BE2C (cell line): ENCODE data around the gene SHC3.

Experiments used
- DNase-seq: peaks from one replicate; pipeline ENCODE4 v3.0.0-alpha.2; 2020
- H3K27me3 ChIP-seq: fragments of 250-450 bp; sonication (Bioruptor Pico); 2 replicates; pipeline ENCODE4 v1.5.1; 2020; ENCODE audit warnings: mild to moderate bottlenecking
- H3K36me3 ChIP-seq: fragments of 250-450 bp; sonication (Bioruptor Pico); 2 replicates; pipeline ENCODE4 v1.5.1; 2020; ENCODE audit warnings: mild to moderate bottlenecking
- H3K4me1 ChIP-seq: fragments of 250-450 bp; sonication (Bioruptor Pico); 2 replicates; pipeline ENCODE4 v1.5.1; 2020
- H3K4me3 ChIP-seq: 2 replicates; pipeline ENCODE4 v1.5.1; 2011; ENCODE audit warnings: low read depth, low read length
- H3K9me3 ChIP-seq: fragments of 250-450 bp; sonication (Bioruptor Pico); 2 replicates; pipeline ENCODE4 v1.5.1; 2020
- TF ChIP-seq, protein P1 (sequence below): IDR thresholded peaks from 2 replicates; pipeline ENCODE4 v1.5.1; 2012; ENCODE audit warnings: mild to moderate bottlenecking, low read depth, low read length

The SHC3 gene

DNA sequence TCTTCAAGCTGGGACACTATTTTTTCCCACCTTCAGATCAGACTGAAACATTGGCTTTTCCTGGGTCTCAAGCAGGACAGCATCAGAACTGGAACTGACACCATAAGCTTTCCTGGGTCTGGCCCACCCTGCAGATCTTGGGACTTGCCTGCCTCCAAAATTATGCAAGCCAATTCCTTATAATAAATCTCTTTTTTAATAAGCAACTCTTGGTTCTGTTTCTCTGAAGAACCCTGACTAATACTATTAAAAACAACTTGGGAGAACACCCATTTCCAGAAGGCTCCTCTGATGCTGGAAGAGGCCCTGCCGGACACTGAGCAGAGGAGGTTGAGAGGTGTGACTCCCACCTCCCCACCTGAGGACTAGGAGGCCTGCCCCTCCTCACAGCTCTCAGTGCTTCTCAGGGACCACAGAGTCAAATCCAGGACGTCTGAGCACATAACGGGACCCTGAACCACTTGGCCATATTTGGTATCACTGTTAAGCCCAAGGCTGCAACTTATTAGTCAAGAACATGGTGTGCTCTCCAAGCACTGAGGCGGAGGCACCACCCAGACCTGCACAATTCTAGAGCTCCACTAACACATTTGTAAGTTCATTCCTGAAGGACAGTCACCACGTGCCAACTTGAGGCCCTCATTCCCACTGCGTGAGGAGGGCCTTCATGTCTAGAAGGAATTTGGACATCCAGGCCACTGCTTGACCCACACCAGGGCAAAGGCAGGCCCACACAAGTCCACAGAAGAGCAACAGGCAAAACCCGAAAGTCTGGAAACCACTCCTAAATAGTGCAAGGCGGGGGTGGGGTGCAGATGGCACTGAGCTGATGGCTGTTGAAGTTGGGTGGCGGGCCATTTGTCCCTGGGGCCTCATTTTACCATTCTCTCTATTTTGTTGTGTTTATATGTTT is 9.5 kb downstream of the SHC3 start:
- Histone ChIP-seq H3K4me3 (no peak overlapping the region), H3K9me3 (no peaks in the 10 kb centered on the region), H3K27me3 (no peaks in the 10 kb centered on the region), H3K36me3 (peaks cover 28% of the 10 kb centered on the region), H3K4me1 (no peaks in the 10 kb centered on the region; the same call in 1 of the 2 replicates)
- TF ChIP-seq, protein P1, sequence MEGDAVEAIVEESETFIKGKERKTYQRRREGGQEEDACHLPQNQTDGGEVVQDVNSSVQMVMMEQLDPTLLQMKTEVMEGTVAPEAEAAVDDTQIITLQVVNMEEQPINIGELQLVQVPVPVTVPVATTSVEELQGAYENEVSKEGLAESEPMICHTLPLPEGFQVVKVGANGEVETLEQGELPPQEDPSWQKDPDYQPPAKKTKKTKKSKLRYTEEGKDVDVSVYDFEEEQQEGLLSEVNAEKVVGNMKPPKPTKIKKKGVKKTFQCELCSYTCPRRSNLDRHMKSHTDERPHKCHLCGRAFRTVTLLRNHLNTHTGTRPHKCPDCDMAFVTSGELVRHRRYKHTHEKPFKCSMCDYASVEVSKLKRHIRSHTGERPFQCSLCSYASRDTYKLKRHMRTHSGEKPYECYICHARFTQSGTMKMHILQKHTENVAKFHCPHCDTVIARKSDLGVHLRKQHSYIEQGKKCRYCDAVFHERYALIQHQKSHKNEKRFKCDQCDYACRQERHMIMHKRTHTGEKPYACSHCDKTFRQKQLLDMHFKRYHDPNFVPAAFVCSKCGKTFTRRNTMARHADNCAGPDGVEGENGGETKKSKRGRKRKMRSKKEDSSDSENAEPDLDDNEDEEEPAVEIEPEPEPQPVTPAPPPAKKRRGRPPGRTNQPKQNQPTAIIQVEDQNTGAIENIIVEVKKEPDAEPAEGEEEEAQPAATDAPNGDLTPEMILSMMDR = no peak
- no peak for DNase-seq

DNA sequence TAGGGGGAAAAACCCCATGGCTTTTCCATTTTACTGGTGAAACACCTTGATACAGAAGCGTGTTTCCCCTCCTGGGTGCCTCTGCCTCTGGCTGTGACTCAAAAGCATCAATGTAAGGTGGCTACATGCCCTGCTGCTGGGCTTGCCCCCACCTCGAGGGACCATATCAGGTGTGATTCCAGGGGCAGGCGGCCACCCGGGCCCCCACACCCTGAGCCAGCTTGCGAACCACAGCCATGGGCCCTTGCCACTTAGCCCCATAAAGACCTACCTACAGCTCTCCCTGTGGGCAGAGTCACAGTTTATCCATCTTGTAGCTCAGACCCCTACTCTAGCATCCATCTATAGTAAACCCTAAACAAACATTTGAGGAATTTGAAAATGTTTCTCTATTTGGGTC is 10.8 kb downstream of the SHC3 start:
- Histone ChIP-seq H3K4me1 (no peaks in the 10 kb centered on the region; the same call in 1 of the 2 replicates), H3K36me3 (peaks cover 25% of the 10 kb centered on the region), H3K4me3 (no peak overlapping the region), H3K27me3 (no peaks in the 10 kb centered on the region), H3K9me3 (no peaks in the 10 kb centered on the region)
- TF ChIP-seq, protein P1 = no peak
- DNase-seq = no peak

DNA sequence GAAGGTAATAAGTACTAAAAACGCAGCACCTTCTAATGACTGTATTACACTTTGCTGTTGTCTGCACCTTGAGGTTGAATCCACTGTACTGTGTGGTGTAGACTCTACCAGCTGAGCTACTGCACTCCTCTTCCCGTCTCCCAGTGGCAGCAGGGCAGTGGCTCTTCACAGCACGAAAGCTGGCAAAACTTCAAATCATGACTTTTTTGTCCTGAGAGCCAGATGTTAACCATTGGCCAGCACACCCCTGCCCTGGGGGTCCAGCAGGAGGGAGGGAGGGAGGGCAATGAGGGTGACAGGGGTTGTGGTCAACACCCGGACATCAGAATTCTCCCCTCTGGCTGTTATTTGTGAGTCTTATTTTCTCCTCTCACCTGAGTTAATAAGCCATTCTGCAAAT is 11.8 kb downstream of the SHC3 start:
- H3K27me3 ChIP-seq = no peaks in the 10 kb centered on the region
- H3K36me3 ChIP-seq = peaks cover 25% of the 10 kb centered on the region
- TF ChIP-seq, protein P1 = no peak
- no peaks in the 10 kb centered on the region for H3K4me1 ChIP-seq
- no peaks in the 10 kb centered on the region for H3K9me3 ChIP-seq
- no peak for DNase-seq
- no peak overlapping the region for H3K4me3 ChIP-seq

DNA sequence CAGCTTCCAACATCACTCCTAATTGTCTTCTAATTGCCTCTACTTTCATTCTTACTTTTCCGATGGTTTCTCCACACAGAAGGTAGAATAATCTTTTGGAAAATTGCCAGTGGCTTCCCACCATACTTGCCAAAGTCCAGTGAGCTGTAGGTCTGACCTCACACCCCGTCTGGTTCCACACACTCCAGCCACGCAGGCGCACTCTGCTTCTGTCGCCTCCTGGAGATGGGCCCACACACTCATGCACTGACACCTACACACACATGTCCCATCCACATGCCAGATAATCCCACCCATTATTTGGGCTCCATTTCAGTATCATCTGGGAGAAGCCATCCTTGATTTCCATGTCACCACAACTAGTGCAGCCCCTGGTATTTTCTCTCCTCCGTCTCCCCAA is 12.7 kb downstream of the SHC3 start:
- no peaks in the 10 kb centered on the region for H3K4me1 ChIP-seq
- no peaks in the 10 kb centered on the region for H3K9me3 ChIP-seq
- TF ChIP-seq, protein P1 = no peak
- H3K4me3 ChIP-seq = no peak overlapping the region
- no peaks in the 10 kb centered on the region for H3K27me3 ChIP-seq
- peaks cover 17% of the 10 kb centered on the region for H3K36me3 ChIP-seq
- no peak for DNase-seq

DNA sequence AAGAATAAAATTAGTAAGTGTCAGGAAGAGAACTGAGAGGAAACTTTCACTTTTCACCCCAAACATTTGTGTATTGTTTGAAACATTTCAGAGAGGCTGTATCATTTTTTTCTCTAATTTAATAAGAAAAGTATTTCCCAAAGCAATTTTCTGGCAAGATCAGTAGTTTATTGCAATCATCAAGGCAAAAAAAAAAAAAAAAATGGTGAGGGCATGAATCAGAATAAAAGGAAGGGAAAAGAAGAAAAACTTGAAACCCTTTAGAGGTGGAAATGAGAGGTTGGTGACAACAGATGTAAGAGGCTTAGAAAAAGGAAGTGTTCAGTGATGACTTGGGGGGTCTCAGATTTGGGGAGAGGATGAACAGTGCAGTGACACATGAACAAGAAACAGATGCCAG is 13.3 kb downstream of the SHC3 start:
- Histone ChIP-seq H3K27me3 (no peaks in the 10 kb centered on the region), H3K36me3 (peaks cover 13% of the 10 kb centered on the region), H3K9me3 (no peaks in the 10 kb centered on the region), H3K4me3 (no peak overlapping the region), H3K4me1 (no peaks in the 10 kb centered on the region)
- TF ChIP-seq, protein P1 = no peak
- DNase-seq = no peak

DNA sequence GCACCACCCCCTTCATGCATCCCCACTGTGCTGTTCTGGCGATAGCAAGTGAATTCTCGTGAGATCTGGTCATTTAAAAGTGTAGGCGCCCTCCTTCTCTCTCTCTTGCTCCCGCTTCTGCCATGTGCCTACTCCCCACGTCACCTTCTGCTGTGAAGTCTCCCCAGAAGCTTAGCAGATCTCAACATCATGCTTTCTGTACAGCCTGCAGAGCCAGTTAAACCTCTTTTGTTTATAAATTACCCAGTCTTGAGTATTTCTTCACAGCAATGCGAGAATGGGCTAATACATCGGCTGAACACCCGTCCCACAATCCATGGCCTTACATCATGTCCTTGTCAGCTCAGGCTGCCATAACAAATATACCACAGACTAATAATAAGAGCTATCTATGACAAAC is 17.4 kb downstream of the SHC3 start:
- Histone ChIP-seq H3K4me1 (no peaks in the 10 kb centered on the region), H3K4me3 (no peak overlapping the region), H3K27me3 (no peaks in the 10 kb centered on the region), H3K9me3 (no peaks in the 10 kb centered on the region), H3K36me3 (peaks cover 7% of the 10 kb centered on the region)
- TF ChIP-seq, protein P1 = no peak
- DNase-seq = no peak
